ENCODE data around the gene AGK. TPM values are rescaled to one million over a fixed set of nuclear protein-coding genes. Genes with fewer than 3 reads are reported as not detected.

AGK gene
- total and polyA plus RNA-seq, 2 of the 8 experiments (the other 6 are each of a cell fraction or from before 2014, with no cell fraction given): 25.8 to 34.0 TPM

- Histone ChIP-seq H4K8ac (ENCODE audit: extremely low read depth, insufficient read depth, low read length) (no peak overlapping the region), H3K9ac (replicated peaks in 1 of 4; ENCODE audit: extremely low read depth in 1 of 4, low read depth in 3 of 4, low read length in 3 of 4) (no peak overlapping the region), H2BK20ac (ENCODE audit: low read length) (0 out of 2 replicates have a peak overlapping the region, but pooled peaks have one; percentile 13), H2AFZ (ENCODE audit: low read length) (no peak overlapping the region), H3K79me1 (ENCODE audit: low read depth, low read length) (peaks cover 2% of the 10 kb centered on the region; the same call in 1 of the 2 replicates), H3K36me3 (ENCODE audit: control insufficient read depth in 2 of 4, insufficient read depth in 4 of 4, low read length in 3 of 4) (peaks cover 0 to 5% (median 0%) of the 10 kb centered on the region in 4 experiments; a peak in 3 of 8 replicates), H3K14ac (ENCODE audit: insufficient read length) (no peak overlapping the region), H2AK5ac (ENCODE audit: low read depth, low read length) (0 out of 2 replicates have a peak overlapping the region, but pooled peaks have one; percentile 67), H3K4me1 (replicated peaks in 1 of 4; ENCODE audit: control insufficient read depth in 3 of 4, insufficient read depth in 4 of 4, low read length in 3 of 4) (peaks cover 0 to 24% (median 18%) of the 10 kb centered on the region in 4 experiments; a peak in 6 of 7 replicates), H2BK12ac (ENCODE audit: low read depth, low read length) (no peak overlapping the region; the same call in 1 of the 2 replicates), H4K20me1 (replicated peaks in 1 of 2; ENCODE audit: control insufficient read depth in 1 of 2, insufficient read depth in 2 of 2, low read length in 2 of 2) (no peaks in the 10 kb centered on the region), H3K4me2 (ENCODE audit: insufficient read depth in 1 of 2, low read depth in 2 of 2, low read length in 2 of 2) (no peak overlapping the region), H3K23ac (ENCODE audit: insufficient read length) (no peak overlapping the region), H3K23me2 (ENCODE audit: low read depth, low read length) (no peaks in the 10 kb centered on the region), H4K5ac (ENCODE audit: insufficient read length, low read depth, low read length) (no peak overlapping the region), H3K27me3 (replicated peaks in 1 of 4; ENCODE audit: control insufficient read depth in 3 of 4, extremely low read depth in 1 of 4, insufficient read depth in 3 of 4, low read length in 3 of 4) (no peaks in the 10 kb centered on the region), H3K56ac (replicated peaks; ENCODE audit: insufficient read length, low read depth, low read length) (no peak overlapping the region), H3K18ac (ENCODE audit: extremely low read depth, low read length) (no peak overlapping the region), H3K79me2 (ENCODE audit: control insufficient read depth in 1 of 2, insufficient read depth in 2 of 2, low read length in 2 of 2) (peaks cover 0 to 11% of the 10 kb centered on the region in 2 experiments; a peak in 3 of 4 replicates), H2BK120ac (replicated peaks; ENCODE audit: low read depth, low read length) (no peak overlapping the region), H3K9me3 (ENCODE audit: insufficient read depth in 2 of 2, low read depth in 1 of 2, low read length in 1 of 2) (no peaks in the 10 kb centered on the region), H3K4ac (replicated peaks; ENCODE audit: insufficient read length, low read depth, low read length) (no peak overlapping the region), H3K4me3 (ENCODE audit: extremely low read depth in 1 of 4, insufficient read depth in 2 of 4, low read depth in 3 of 4, low read length in 4 of 4) (no peak overlapping the region), H4K91ac (replicated peaks; ENCODE audit: insufficient read length, low read length) (no peak overlapping the region), H3K27ac (ENCODE audit: low read depth, low read length) (no peak overlapping the region), H2BK5ac (ENCODE audit: low read depth, low read length) (no peak overlapping the region; the same call in 1 of the 2 replicates), H2BK15ac (ENCODE audit: low read length) (no peak overlapping the region; the same call in 1 of the 2 replicates)
- no peak for FAIRE-seq
- ChIA-PET POLR2A (ENCODE audit: partially characterized antibody) (interaction anchor here (0.7 kb wide), 1 partner anchor 423 kb away, joined by 3 read pairs; no protein-coding TSS in a partner anchor), CTCF (ENCODE audit: partially characterized antibody) (no interaction called here)
- WGBS, 2 experiments (ENCODE audit: extremely low coverage in 1 of 2, insufficient coverage in 1 of 2, insufficient read length in 1 of 2, insufficient replicate concordance in 2 of 2, low coverage in 1 of 2, low lambda C conversion rate in 2 of 2, missing lambda C conversion rate in 1 of 2): 94% methylated on average over 4 of the region's 4 CpGs; no CpG with 5 or more reads in 1 of the 2 experiments
- DNase-seq (ENCODE audit: low read depth in 1 of 2, low spot score in 2 of 2): no peak
- TF ChIP-seq ASH2L (IDR thresholded peaks at IDR 0.05; ENCODE audit: low read length): no peak
- TF ChIP-seq PHF8 (conservative IDR thresholded peaks at IDR 0.05; ENCODE audit: low read depth, low read length): no peak
- TF ChIP-seq EZH2 (IDR thresholded peaks at IDR 0.05; ENCODE audit: low read depth, low read length, severe bottlenecking): no peak
- no peak for TF ChIP-seq RAD21 (IDR thresholded peaks at IDR 0.05 in 1 of 2, conservative IDR thresholded peaks at IDR 0.05 in 1 of 2; ENCODE audit: low read depth in 2 of 2, low read length in 2 of 2)
- no peak for TF ChIP-seq SP4 (IDR thresholded peaks at IDR 0.05; ENCODE audit: low read length)
- no peak for TF ChIP-seq USF2 (IDR thresholded peaks at IDR 0.05; ENCODE audit: low read length)
- TF ChIP-seq FOSL1 (IDR thresholded peaks at IDR 0.05; ENCODE audit: insufficient read depth, low read depth, low read length): no peak
- TF ChIP-seq CTBP2 (IDR thresholded peaks at IDR 0.05; ENCODE audit: borderline replicate concordance, insufficient read depth, insufficient read length, low read length): no peak
- TF ChIP-seq SIX5 (IDR thresholded peaks at IDR 0.05; ENCODE audit: low read depth, low read length): no peak
- TF ChIP-seq TAF1 (IDR thresholded peaks at IDR 0.05; ENCODE audit: low read depth, low read length): no peak
- TF ChIP-seq SIRT6 (IDR thresholded peaks at IDR 0.05; ENCODE audit: low read length): no peak
- TF ChIP-seq MAX (IDR thresholded peaks at IDR 0.05): no peak
Observed at GRCh38 chr7:141588912-141589311, 37.7 kb downstream of the AGK start.
